Activated CD4-positive, CD25-positive, alpha-beta regulatory T cell treated with anti-CD3 and anti-CD28 coated beads, Interleukin-2, amount 50 U/mL, for 24 hours (primary cell): ENCODE results near the gene TMEM107.
A peak's percentile ranks its signal among the peaks of the same experiment; 100 is the strongest.
"Not testable (repeated sequence)": the region's sequence is repeated elsewhere in the genome, so short reads cannot be mapped to it uniquely, and the experiment has no call there.

ENCODE experiments used
- ATAC-seq, 2 donors: fragments of 150-1000 bp; cut with Tn5 transposase; one replicate each; pipeline ENCODE4 v1.10.0; 2021; ENCODE audit warnings: mild to moderate bottlenecking in 1 of 2, moderate library complexity in 1 of 2

TMEM107 gene

DNA sequence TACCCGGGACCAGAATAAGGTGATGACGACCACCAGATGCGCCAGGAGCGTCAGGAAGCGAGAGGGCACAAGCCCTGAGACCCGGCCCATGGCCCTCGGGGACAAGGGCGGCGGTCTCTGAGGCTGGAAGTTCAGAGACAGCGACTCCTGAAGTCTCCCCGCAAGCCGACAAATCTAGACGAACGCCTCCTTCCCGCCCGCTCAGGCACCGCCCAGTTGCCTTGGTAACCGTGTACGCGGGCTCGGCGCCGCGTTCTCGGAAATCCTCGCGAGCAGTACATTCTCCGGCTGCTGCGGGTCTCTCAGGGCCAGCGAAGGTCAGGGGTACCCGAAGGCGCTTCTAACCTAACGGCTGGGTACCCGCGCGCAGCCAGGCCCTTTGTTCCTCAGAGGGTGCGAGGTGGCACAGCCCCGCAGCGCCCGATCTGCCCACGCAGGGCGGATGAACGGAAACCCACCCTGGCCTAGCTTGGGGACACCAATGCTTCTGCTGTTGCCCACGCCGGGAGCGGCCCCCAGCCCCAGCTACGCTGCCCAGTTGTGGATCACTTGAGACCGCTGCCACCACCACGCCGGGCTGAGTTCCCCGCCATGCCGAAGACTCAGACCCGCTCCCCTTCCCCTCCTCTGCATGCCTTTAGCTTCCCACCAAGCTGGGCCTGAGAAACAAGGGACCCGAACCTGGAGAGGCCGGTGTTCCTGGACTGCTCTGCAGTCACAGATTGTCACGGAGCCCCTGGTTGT lies at the start of gene TMEM107:
TMEM107 (minus strand) TSS at position 184 of the 744 bp plus-strand sequence; CDS start at position 90, 94 bp downstream.
- peak; percentile 36 to 48 for ATAC-seq

DNA sequence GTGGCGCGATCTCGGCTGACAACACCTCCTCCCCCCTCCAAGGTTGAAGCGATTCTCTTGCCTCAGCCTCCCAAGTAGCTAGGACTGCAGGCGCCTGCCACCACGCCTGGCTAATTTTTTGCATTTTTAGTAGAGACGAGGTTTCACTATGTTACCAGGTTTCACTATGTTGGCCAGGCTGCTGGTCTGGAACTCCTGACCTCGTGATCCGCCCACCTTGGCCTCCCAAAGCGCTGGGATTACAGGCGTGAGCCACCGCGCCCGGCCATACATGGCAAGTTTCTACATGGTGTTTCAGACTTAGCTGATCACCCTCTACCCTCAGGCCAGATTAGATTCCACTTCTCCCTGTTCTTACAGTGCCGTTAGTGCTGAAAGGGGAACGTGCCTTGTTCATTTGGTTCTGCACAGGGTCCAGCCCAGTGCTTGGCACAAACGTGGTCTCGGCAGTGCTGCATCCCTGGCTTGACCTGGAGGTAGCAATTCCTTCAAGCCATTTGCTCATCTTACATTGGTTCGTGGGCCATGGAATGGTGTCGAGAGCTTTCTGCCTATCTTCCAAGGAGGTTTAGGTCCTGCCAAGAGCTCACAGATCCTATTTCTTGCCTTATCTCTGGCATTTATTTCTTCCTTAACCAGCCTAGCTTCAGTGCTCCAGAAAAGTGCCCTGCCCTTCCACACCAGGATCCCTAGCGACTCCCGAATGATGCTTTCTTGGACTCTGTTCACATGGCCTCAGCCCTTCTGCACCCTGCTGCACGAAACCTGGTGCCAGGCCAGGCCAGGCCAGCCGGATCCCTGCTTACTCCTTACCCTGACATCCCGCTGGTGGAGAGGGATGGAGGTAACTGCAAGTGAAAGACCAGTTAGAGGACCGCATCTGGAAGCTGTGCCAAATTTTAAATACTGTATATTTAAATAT lies 49.0 kb upstream of the TMEM107 start:
- no peak for ATAC-seq

DNA sequence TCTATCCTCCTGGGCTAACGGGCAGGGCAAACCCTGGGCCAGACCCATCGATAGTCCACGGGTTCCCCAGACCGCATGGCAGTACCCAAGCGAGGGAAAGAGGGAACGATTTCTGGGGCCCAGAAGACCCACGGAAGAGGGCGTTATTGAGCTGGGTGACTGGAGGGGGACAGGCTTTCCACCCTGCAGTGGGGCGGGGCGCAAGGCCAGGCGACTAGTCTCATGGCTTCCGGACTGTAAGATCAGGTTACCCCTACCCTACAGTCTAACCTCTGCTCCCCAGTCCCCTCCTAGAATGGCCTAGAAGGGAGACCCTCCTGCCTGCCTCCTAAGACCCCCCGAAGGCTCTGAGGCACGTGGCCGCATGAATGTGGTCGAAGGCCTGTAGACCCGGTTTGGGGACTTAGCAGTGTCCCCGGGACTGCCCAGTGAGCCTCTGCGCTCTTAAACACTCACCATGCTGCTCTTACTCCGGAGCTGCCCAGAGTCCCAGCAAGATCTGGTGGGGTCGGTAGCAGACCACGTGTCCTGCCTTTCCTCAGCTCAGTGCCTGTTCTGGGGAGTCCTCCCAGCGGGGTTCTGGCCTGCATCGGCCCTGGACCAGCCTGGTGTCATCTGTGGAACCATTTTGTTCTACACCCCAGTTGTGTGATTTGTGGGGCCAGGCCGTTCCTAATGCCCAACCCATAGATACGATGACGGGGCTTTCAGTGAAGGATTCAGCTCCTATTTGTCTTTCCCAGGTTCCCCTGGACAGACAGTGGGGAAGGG lies 47.4 kb upstream of the TMEM107 start:
- no peak for ATAC-seq

DNA sequence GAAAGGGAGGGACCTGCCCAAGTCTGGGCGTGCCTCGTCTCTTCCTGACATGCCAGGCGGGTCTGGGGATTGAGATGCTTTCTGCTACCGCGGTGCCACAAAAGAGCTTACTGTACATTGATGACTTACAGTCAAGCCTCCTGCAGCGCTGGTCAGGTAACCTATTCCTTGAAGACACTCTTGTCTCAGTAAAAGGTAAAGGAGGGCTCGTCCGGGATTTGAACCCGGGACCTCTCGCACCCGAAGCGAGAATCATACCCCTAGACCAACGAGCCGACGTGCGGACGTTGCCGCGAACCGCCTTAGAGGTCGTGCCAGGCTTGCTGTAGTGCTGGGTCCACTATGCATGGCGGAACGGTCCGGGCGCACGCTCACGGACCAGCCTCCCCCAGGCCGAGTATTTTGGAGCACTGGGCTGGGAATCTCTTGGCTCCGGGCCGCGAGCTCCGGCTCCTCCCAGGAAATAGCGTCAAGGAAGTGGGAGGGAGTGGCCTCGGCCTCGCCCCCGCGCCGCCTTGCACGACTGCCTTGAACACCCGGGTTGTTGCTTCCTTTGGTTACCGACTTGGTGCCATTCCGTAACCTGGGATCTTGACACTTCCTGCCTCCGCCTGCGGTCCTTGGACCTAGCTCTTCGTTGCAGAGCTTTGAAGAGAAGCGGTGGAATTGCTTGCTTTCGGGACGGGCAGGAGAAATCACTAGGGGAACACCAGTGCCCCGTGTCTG lies 46.6 kb upstream of the TMEM107 start:
- ATAC-seq, result peak; percentile 42 to 44

DNA sequence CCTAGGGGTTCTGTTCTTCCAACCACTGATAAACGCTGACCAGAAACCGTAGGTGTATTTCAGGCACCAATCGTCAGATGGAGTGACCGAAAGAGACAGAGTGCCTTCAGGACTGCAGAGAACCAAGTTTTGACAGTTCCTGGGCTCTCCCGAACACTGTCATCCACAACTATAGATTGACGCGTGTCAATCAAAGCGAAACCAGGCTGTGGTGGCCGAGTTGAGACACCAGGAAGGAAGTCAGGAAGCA lies 46.1 kb upstream of the TMEM107 start:
- ATAC-seq, result no peak

GRCh38 chr17:8221663-8222379 lies 45.6 kb upstream of the TMEM107 start:
- ATAC-seq, result peak; percentile 62 to 63

- peak; percentile 25 to 35 for ATAC-seq
These were observed 44.8 kb upstream of the TMEM107 start for GRCh38 chr17:8220783-8221662.

DNA sequence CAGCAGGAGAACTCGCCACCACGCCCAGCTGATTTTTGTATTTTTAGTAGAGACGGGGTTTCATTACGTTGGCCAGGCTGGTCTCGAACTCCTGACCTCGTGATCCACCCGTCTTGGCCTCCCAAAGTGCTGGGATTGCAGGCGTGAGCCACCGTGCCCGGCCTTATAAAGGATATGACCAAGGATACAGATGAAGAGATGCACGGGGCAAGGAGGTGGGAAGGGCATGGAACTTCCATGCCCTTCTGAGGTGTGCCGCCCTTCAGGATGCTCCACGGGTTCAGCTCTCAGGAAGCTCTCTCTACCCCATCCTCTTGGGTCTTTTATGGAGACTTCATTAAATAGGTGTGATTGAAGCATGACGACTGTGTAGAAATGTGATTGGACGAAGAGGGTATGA lies 37.8 kb upstream of the TMEM107 start:
- not testable (repeated sequence) for ATAC-seq

GRCh38 chr17:8212312-8213180 lies 36.4 kb upstream of the TMEM107 start:
- ATAC-seq, result no peak

DNA sequence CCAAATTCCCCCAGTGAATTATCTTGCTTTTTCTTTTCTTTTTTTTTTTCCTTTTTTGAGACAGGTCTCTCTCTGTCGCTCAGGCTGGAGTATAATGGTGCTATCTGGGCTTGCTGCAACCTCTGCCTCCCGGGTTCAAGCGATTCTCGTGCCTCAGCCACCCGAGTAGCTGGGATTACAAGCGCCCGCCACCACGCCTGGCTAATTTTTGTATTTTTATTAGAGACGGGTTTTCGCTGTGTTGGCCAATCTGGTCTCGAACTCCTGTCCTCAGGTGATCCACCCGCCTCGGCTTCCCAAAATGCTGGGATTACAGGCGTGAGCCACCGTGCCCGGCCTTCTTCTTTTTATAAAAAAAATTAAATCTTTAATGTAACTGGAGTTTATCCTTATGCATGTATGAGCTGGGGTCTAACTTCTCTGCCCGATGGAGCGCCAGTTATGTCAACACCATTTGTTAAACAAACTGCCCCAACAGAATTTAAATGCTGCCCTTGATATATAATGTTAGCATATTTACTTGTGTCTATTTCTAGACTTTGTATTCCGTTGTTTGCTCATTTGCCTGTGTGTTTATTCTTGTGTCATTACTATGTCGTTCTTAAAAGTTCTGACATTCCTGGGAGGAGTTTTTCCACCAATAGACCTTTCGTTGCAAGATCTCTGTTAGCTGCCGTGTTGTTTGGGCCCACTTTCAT lies 34.7 kb upstream of the TMEM107 start:
- ATAC-seq, result peak; percentile 39 to 42

DNA sequence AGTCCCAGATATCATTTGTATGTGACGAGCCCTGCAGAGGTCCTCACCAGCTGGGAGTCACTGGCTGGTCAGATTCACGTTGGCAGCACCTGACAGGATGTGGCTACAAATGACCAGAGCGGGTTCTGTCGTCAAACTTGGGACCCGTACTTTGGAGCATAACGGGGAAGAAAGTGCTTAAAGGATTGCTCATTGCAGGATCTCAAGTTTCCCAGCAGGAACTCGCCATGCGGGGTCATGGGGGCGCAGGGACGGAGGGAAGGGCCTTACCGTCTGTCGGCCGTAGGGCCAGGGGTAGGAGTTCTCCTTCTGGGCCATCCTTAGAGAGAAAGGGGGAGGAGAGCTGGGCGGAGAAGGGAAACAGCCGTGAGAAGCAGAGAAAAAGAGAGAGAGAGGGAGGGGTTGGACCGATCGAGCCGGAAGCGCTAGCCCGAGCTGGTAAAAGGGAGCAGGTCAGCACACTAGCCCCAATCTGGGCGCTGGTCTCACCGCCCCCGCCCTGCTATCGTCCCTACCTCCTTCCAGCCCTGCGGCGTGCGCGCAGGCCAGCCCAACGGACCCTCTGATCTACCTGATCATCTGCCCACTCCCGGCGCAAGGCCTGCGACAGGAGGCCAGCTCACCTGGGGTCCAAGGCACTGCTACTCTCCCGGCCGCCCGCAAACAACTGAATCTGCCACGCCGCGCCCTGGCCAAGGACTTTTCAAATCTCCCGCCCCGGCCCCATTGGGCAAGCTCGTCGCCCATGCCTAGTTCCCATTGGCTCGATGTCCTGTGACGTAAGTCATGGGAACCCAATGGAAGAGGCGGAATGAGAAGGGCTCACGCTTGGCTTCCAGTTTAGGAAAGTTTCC lies 34.0 kb upstream of the TMEM107 start, which contains the start of gene AURKB:
AURKB (minus strand) TSS at position 669 of the 854 bp plus-strand sequence; CDS start at position 318, 351 bp downstream.
- peak; percentile 99 to 100 for ATAC-seq

DNA sequence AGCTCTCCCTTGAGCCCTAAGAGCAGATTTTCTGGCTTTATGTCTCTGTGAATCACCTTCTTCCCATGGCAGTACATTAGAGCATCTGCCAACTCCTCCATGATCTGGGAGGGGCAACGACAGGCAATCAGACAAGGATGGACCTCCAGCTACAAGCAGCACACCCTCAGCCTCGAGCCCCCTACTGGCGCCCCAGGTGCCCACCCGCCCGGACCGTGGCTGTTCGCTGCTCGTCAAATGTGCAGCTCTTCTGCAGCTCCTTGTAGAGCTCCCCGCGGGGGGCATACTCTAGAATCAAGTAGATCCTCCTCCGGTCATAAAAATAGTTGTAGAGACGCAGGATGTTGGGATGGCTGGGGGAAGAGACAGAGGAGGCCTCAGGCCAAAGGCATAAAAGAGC lies 30.4 kb upstream of the TMEM107 start:
- ATAC-seq, result no peak

GRCh38 chr17:8204761-8205555 lies 28.8 kb upstream of the TMEM107 start:
- ATAC-seq, result no peak

GRCh38 chr17:8192070-8192815 lies 16.1 kb upstream of the TMEM107 start:
- ATAC-seq, result peak in 1 of 2 donors; percentile 6

DNA sequence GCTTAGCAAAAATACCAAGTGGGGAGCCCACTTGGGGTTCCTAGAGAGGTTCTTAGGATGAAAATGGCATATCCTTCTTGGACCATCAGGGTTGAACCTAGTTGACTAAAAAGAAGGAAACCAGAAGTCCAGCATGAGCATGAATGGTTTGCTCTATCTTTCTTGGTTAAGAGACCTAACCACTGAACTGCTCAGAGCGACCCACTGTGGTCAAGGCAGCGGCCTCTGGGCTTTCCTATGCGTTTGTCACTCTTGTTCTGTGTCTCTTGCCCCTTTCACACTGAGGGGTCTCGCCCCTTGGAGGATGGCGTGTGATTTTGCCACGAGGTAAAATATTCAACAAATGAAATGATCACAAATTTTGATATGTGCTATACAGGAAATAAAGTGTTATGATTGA lies 14.3 kb upstream of the TMEM107 start:
- ATAC-seq, result no peak
